ENCODE data around the gene TTC29. TPM values are rescaled to one million over a fixed set of nuclear protein-coding genes. Genes with fewer than 3 reads are reported as not detected.

TTC29 gene
- total and polyA plus RNA-seq, 2 experiments from 2014 or later = 0.52 to 0.60 TPM

DNA sequence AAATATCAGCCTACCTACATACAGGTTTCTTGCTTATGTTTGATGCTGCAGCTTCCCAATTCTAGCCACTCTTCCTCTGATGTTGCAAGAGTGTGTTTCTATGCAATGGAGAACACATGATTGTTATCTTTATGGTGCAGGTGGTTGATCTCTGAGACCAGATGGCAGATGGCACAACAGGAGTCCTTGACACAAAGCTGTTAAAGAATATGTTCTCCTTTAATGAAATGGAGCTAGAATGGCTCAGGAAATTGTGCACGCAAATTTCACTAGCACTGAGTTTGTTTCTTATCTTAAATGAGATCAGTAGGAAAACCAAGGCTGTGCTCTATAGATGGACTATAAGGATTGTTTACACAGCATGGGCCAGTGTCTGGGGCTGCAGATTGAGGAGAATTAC, 29.9 kb upstream of the TTC29 start (continued):
- TF ChIP-seq ZNF462 (CRISPR knock-in tag; IDR thresholded peaks at IDR 0.05) (no peak), CREB1 (CRISPR knock-in tag; IDR thresholded peaks at IDR 0.05; ENCODE audit: low read depth) (no peak)

GRCh38 chr4:146975036-146975435, 29.4 kb upstream of the TTC29 start:
- Histone ChIP-seq H2AFZ (no peak overlapping the region), H4K20me1 (replicated peaks; ENCODE audit: insufficient read depth) (no peaks in the 10 kb centered on the region), H3K4me3 (no peak overlapping the region), H3K27ac (ENCODE audit: low read depth) (no peak overlapping the region), H3K4me1 (ENCODE audit: insufficient read depth) (no peaks in the 10 kb centered on the region; the same call in 1 of the 2 replicates), H3F3A (replicated peaks; ENCODE audit: low read depth) (no peaks in the 10 kb centered on the region), H3K79me2 (replicated peaks; ENCODE audit: insufficient read depth) (no peaks in the 10 kb centered on the region), H3K27me3 (ENCODE audit: insufficient read depth) (no peaks in the 10 kb centered on the region), H3K4me2 (no peak overlapping the region), H3K9me2 (ENCODE audit: insufficient read depth) (no peaks in the 10 kb centered on the region; the same call in 1 of the 2 replicates), H3K36me3 (ENCODE audit: insufficient read depth) (no peaks in the 10 kb centered on the region)
- no peaks in the 10 kb centered on the region for H3K9me3 Mint-ChIP-seq
- no peaks in the 10 kb centered on the region for H3K36me3 Mint-ChIP-seq (ENCODE audit: low read depth)
- no peak overlapping the region for H3K4me3 Mint-ChIP-seq
- H3K27ac Mint-ChIP-seq = no peak overlapping the region
- ATAC-seq (no peak), DNase-seq (ENCODE audit: low spot score) (no peak)
- H3K27me3 Mint-ChIP-seq (ENCODE audit: insufficient read depth, low read depth, poor library complexity) = no peaks in the 10 kb centered on the region
- peaks cover 4% of the 10 kb centered on the region; the same call in 2 of the 3 replicates for H3K4me1 Mint-ChIP-seq
- TF ChIP-seq STAT1 (IDR thresholded peaks at IDR 0.05; ENCODE audit: unreplicated experiment) = no peak
- TF ChIP-seq, protein P1, sequence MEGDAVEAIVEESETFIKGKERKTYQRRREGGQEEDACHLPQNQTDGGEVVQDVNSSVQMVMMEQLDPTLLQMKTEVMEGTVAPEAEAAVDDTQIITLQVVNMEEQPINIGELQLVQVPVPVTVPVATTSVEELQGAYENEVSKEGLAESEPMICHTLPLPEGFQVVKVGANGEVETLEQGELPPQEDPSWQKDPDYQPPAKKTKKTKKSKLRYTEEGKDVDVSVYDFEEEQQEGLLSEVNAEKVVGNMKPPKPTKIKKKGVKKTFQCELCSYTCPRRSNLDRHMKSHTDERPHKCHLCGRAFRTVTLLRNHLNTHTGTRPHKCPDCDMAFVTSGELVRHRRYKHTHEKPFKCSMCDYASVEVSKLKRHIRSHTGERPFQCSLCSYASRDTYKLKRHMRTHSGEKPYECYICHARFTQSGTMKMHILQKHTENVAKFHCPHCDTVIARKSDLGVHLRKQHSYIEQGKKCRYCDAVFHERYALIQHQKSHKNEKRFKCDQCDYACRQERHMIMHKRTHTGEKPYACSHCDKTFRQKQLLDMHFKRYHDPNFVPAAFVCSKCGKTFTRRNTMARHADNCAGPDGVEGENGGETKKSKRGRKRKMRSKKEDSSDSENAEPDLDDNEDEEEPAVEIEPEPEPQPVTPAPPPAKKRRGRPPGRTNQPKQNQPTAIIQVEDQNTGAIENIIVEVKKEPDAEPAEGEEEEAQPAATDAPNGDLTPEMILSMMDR (conservative IDR thresholded peaks at IDR 0.05; ENCODE audit: low read depth in 2 of 2) = no peak
- TF ChIP-seq ZNF114 (CRISPR knock-in tag; IDR thresholded peaks at IDR 0.05) = no peak
- TF ChIP-seq CREB1 (CRISPR knock-in tag; IDR thresholded peaks at IDR 0.05; ENCODE audit: low read depth) = no peak
- TF ChIP-seq EZH2phosphoT487 (IDR thresholded peaks at IDR 0.05; ENCODE audit: unreplicated experiment) = no peak
- no peak for TF ChIP-seq ZNF331 (CRISPR knock-in tag; IDR thresholded peaks at IDR 0.05; ENCODE audit: low read depth)
- no peak for TF ChIP-seq POLR2AphosphoS5 (IDR thresholded peaks at IDR 0.05; ENCODE audit: low read depth)
- no peak for TF ChIP-seq NANOG (IDR thresholded peaks at IDR 0.05; ENCODE audit: borderline replicate concordance)

All from GM23338 (cell line).